ENCODE results near the gene ARHGAP21.

- TF ChIP-seq EZH2 (IDR thresholded peaks at IDR 0.05; ENCODE audit: low read depth), result no peak
- TF ChIP-seq CTCF (conservative IDR thresholded peaks at IDR 0.05), result no peak
Observed at GRCh38 chr10:24685958-24686540, 37.6 kb downstream of the ARHGAP21 start.
